Trophoblast cell (in vitro differentiated cells and primary cell): ENCODE measurements around the gene SLC45A3.

ENCODE experiments used
- DNase-seq, 2 donors: peaks; one replicate each; pipeline ENCODE4 v3.0.0-alpha.2; 2016
- H2AFZ ChIP-seq: 2 replicates; pipeline ENCODE4 v1.6.1; 2013; ENCODE audit warnings: low read length, moderate library complexity, mild to moderate bottlenecking; ENCODE audit not compliant: insufficient read depth, poor library complexity
- H2AK5ac ChIP-seq: 2 replicates; pipeline ENCODE4 v1.6.1; 2013; ENCODE audit warnings: mild to moderate bottlenecking, low read length
- H2BK120ac ChIP-seq: 2 replicates; pipeline ENCODE4 v1.6.1; 2013; ENCODE audit warnings: low read length, mild to moderate bottlenecking, moderate library complexity; ENCODE audit not compliant: insufficient read depth, poor library complexity
- H2BK12ac ChIP-seq: 2 replicates; pipeline ENCODE4 v1.6.1; 2013; ENCODE audit warnings: mild to moderate bottlenecking, low read length, moderate library complexity
- H2BK5ac ChIP-seq: 2 replicates; pipeline ENCODE4 v1.6.1; 2013; ENCODE audit warnings: low read length, low read depth, moderate library complexity, mild to moderate bottlenecking; ENCODE audit not compliant: poor library complexity
- H3K14ac ChIP-seq: 2 replicates; pipeline ENCODE4 v1.6.1; 2013; ENCODE audit warnings: mild to moderate bottlenecking, low read length
- H3K18ac ChIP-seq: 2 replicates; pipeline ENCODE4 v1.6.1; 2013; ENCODE audit warnings: mild to moderate bottlenecking, low read length
- H3K23ac ChIP-seq: 2 replicates; pipeline ENCODE4 v1.6.1; 2013; ENCODE audit warnings: low read length
- H3K27ac ChIP-seq: 2 replicates; pipeline ENCODE4 v1.5.1; 2013; ENCODE audit warnings: low read depth, mild to moderate bottlenecking, inconsistent platforms, low read length, moderate library complexity
- H3K27me3 ChIP-seq: 2 replicates; pipeline ENCODE4 v1.6.1; 2013; ENCODE audit warnings: inconsistent platforms, mild to moderate bottlenecking, low read length, moderate library complexity; ENCODE audit not compliant: insufficient read depth
- H3K36me3 ChIP-seq, 2 experiments: 1 replicate in 1 of 2; 2 replicates in 1 of 2; pipeline ENCODE4 v1.6.1; 2013; ENCODE audit warnings: low read length in 2 of 2, mild to moderate bottlenecking in 2 of 2, moderate library complexity in 1 of 2; ENCODE audit not compliant: insufficient read depth in 2 of 2, control insufficient read depth in 1 of 2
- H3K4ac ChIP-seq: 2 replicates; pipeline ENCODE4 v1.6.1; 2013; ENCODE audit warnings: low read depth, mild to moderate bottlenecking, low read length, moderate library complexity
- H3K4me1 ChIP-seq, 2 experiments: 1 replicate in 1 of 2; 2 replicates in 1 of 2; pipeline ENCODE4 v1.6.1; 2013; ENCODE audit warnings: low read length in 2 of 2, mild to moderate bottlenecking in 2 of 2, moderate library complexity in 1 of 2; ENCODE audit not compliant: insufficient read depth in 2 of 2, control insufficient read depth in 1 of 2
- H3K4me2 ChIP-seq: 2 replicates; pipeline ENCODE4 v1.6.1; 2013; ENCODE audit warnings: inconsistent platforms, mild to moderate bottlenecking, low read length, moderate library complexity
- H3K4me3 ChIP-seq: 2 replicates; pipeline ENCODE4 v1.5.1; 2013; ENCODE audit warnings: mild to moderate bottlenecking, low read depth, low read length, inconsistent platforms
- H3K79me1 ChIP-seq: one replicate; pipeline ENCODE4 v1.6.1; 2013; ENCODE audit warnings: low read length
- H3K79me2 ChIP-seq: 2 replicates; pipeline ENCODE4 v1.6.1; 2013; ENCODE audit warnings: low read length, mild to moderate bottlenecking; ENCODE audit not compliant: control insufficient read depth, insufficient read depth, poor library complexity
- H3K9ac ChIP-seq: 2 replicates; pipeline ENCODE4 v1.6.1; 2013; ENCODE audit warnings: mild to moderate bottlenecking, low read length
- H3K9me3 ChIP-seq: 2 replicates; pipeline ENCODE4 v1.6.1; 2013; ENCODE audit warnings: low read depth, mild to moderate bottlenecking, control low read depth, inconsistent platforms, low read length; ENCODE audit not compliant: insufficient read depth
- H4K12ac ChIP-seq: 2 replicates; pipeline ENCODE4 v1.6.1; 2013; ENCODE audit warnings: low read depth, mild to moderate bottlenecking, low read length, moderate library complexity
- H4K8ac ChIP-seq: 2 replicates; pipeline ENCODE4 v1.6.1; 2013; ENCODE audit warnings: low read depth, mild to moderate bottlenecking, low read length, moderate library complexity
- H4K91ac ChIP-seq: one replicate; pipeline ENCODE4 v1.6.1; 2013; ENCODE audit warnings: low read depth, mild to moderate bottlenecking, low read length, moderate library complexity
- WGBS: extraction: QIAGEN DNeasy Blood & Tissue Kit; methylation state at CpG from one replicate; pipeline ENCODE4 v1.1.7; 2013; ENCODE audit warnings: missing lambda C conversion rate; ENCODE audit not compliant: insufficient read length, insufficient coverage; ENCODE audit errors: extremely low coverage; 5-methylcytosine and 5-hydroxymethylcytosine counted together

SLC45A3 gene

GRCh38 chr1:205663286-205663936, 16.9 kb downstream of the SLC45A3 start:
- no peak overlapping the region for H2BK12ac ChIP-seq
- H3K27me3 ChIP-seq: no peaks in the 10 kb centered on the region
- no peak overlapping the region for H2BK5ac ChIP-seq
- H4K91ac ChIP-seq: no peak overlapping the region
- peaks cover 3 to 8% of the 10 kb centered on the region in 2 experiments for H3K4me1 ChIP-seq
- H3K4me2 ChIP-seq: no peak overlapping the region
- H3K79me1 ChIP-seq: no peaks in the 10 kb centered on the region
- H3K79me2 ChIP-seq: no peaks in the 10 kb centered on the region
- no CpG with 5 or more reads among the region's 18 CpGs for WGBS
- H3K18ac ChIP-seq: no peak overlapping the region
- H3K14ac ChIP-seq: no peak overlapping the region
- no peaks in the 10 kb centered on the region for H3K9me3 ChIP-seq
- no peak overlapping the region for H3K4me3 ChIP-seq
- H4K8ac ChIP-seq: no peak overlapping the region
- no peak overlapping the region for H4K12ac ChIP-seq
- H3K27ac ChIP-seq: no peak overlapping the region
- H2BK120ac ChIP-seq: no peak overlapping the region
- no peak overlapping the region for H3K4ac ChIP-seq
- no peak overlapping the region for H2AFZ ChIP-seq
- H2AK5ac ChIP-seq: no peak overlapping the region
- H3K36me3 ChIP-seq: no peaks in the 10 kb centered on the region
- no peak overlapping the region for H3K23ac ChIP-seq
- no peak overlapping the region for H3K9ac ChIP-seq
- peak in 1 of 2 donors; percentile 10 for DNase-seq

GRCh38 chr1:205662791-205663190, 17.5 kb downstream of the SLC45A3 start:
- no peaks in the 10 kb centered on the region for H3K27me3 ChIP-seq
- H3K79me1 ChIP-seq: no peaks in the 10 kb centered on the region
- no peak overlapping the region for H3K18ac ChIP-seq
- no peak overlapping the region for H3K23ac ChIP-seq
- H3K4ac ChIP-seq: no peak overlapping the region
- no peak overlapping the region for H3K27ac ChIP-seq
- no peak overlapping the region for H2BK12ac ChIP-seq
- no peaks in the 10 kb centered on the region for H3K9me3 ChIP-seq
- H3K79me2 ChIP-seq: no peaks in the 10 kb centered on the region
- H3K9ac ChIP-seq: no peak overlapping the region
- no peak overlapping the region for H2BK120ac ChIP-seq
- no peak overlapping the region for H2AK5ac ChIP-seq
- H3K4me3 ChIP-seq: no peak overlapping the region
- H3K4me2 ChIP-seq: no peak overlapping the region
- H4K91ac ChIP-seq: no peak overlapping the region
- H3K4me1 ChIP-seq: peaks cover 3 to 7% of the 10 kb centered on the region in 2 experiments
- no peak overlapping the region for H2AFZ ChIP-seq
- no peak overlapping the region for H4K12ac ChIP-seq
- no peak overlapping the region for H4K8ac ChIP-seq
- no CpG with 5 or more reads among the region's 24 CpGs for WGBS
- no peaks in the 10 kb centered on the region for H3K36me3 ChIP-seq
- no peak overlapping the region for H3K14ac ChIP-seq
- no peak for DNase-seq
- H2BK5ac ChIP-seq: no peak overlapping the region

GRCh38 chr1:205662135-205662738, 18.1 kb downstream of the SLC45A3 start:
- no peak overlapping the region for H3K9ac ChIP-seq

GRCh38 chr1:205661429-205662134, 18.7 kb downstream of the SLC45A3 start:
- Histone ChIP-seq H3K4me1 (peaks cover 3 to 7% of the 10 kb centered on the region in 2 experiments), H2BK12ac (no peak overlapping the region), H3K27me3 (no peaks in the 10 kb centered on the region), H4K8ac (no peak overlapping the region), H3K4ac (no peak overlapping the region), H4K12ac (no peak overlapping the region), H3K4me2 (no peak overlapping the region), H2AK5ac (no peak overlapping the region), H2BK120ac (no peak overlapping the region), H3K36me3 (no peaks in the 10 kb centered on the region), H3K23ac (no peak overlapping the region), H3K27ac (no peak overlapping the region), H3K79me2 (no peaks in the 10 kb centered on the region), H3K9me3 (no peaks in the 10 kb centered on the region), H3K9ac (no peak overlapping the region), H3K18ac (no peak overlapping the region), H2BK5ac (no peak overlapping the region), H3K4me3 (no peak overlapping the region), H2AFZ (no peak overlapping the region), H3K79me1 (no peaks in the 10 kb centered on the region), H3K14ac (no peak overlapping the region), H4K91ac (no peak overlapping the region)
- DNase-seq: peak in 1 of 2 donors; percentile 7
- WGBS: no CpG with 5 or more reads among the region's 16 CpGs

More at GRCh38 chr1:205662135-205662738, 18.1 kb downstream of the SLC45A3 start:
- no peak overlapping the region for H4K91ac ChIP-seq
- no peak overlapping the region for H2BK5ac ChIP-seq
- H2BK120ac ChIP-seq: no peak overlapping the region
- no peak overlapping the region for H3K23ac ChIP-seq
- H3K4me1 ChIP-seq: peaks cover 3 to 7% of the 10 kb centered on the region in 2 experiments
- H2AFZ ChIP-seq: no peak overlapping the region
- no peak overlapping the region for H4K8ac ChIP-seq
- no peak overlapping the region for H3K18ac ChIP-seq
- H2BK12ac ChIP-seq: no peak overlapping the region
- no peaks in the 10 kb centered on the region for H3K27me3 ChIP-seq
- no peak for DNase-seq
- no peaks in the 10 kb centered on the region for H3K79me2 ChIP-seq
- no peak overlapping the region for H3K4me2 ChIP-seq
- H3K4me3 ChIP-seq: no peak overlapping the region
- no peak overlapping the region for H4K12ac ChIP-seq
- H3K79me1 ChIP-seq: no peaks in the 10 kb centered on the region
- H2AK5ac ChIP-seq: no peak overlapping the region
- WGBS: no CpG with 5 or more reads among the region's 15 CpGs
- no peaks in the 10 kb centered on the region for H3K9me3 ChIP-seq
- H3K36me3 ChIP-seq: no peaks in the 10 kb centered on the region
- no peak overlapping the region for H3K4ac ChIP-seq
- H3K14ac ChIP-seq: no peak overlapping the region
- H3K27ac ChIP-seq: no peak overlapping the region
